Measurements from ENCODE around the gene CRIP3.
"Not testable (repeated sequence)": the region's sequence is repeated elsewhere in the genome, so short reads cannot be mapped to it uniquely, and the experiment has no call there.

CRIP3 gene

DNA sequence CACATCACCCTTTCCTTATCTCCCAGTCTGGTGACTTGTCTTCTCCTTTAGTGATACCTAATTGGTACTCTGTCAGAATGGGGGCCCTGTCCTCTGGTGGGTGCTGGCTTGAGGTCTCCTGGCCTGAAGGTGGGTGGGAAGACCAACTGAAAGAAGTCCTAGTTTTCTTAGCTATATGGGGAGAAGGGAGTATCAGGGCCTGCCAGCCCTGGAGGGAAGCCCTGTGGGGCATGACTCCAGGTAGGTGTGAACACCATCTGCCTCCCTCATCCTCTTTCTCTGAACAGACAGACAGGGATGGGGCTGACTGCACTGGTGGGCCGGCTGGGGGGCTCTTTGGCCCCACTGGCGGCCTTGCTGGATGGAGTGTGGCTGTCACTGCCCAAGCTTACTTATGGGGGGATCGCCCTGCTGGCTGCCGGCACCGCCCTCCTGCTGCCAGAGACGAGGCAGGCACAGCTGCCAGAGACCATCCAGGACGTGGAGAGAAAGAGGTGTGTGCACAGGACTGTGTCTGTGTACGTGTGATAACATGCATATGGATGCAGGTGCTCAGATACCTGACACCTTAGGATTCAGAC is 4.8 kb downstream of the CRIP3 start:
- TF ChIP-seq EZH2phosphoT487 (conservative IDR thresholded peaks at IDR 0.05; ENCODE audit: low read length): no peak
- TF ChIP-seq, protein P1, sequence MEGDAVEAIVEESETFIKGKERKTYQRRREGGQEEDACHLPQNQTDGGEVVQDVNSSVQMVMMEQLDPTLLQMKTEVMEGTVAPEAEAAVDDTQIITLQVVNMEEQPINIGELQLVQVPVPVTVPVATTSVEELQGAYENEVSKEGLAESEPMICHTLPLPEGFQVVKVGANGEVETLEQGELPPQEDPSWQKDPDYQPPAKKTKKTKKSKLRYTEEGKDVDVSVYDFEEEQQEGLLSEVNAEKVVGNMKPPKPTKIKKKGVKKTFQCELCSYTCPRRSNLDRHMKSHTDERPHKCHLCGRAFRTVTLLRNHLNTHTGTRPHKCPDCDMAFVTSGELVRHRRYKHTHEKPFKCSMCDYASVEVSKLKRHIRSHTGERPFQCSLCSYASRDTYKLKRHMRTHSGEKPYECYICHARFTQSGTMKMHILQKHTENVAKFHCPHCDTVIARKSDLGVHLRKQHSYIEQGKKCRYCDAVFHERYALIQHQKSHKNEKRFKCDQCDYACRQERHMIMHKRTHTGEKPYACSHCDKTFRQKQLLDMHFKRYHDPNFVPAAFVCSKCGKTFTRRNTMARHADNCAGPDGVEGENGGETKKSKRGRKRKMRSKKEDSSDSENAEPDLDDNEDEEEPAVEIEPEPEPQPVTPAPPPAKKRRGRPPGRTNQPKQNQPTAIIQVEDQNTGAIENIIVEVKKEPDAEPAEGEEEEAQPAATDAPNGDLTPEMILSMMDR (IDR thresholded peaks at IDR 0.05; ENCODE audit: insufficient read depth, low read length, poor library complexity, severe bottlenecking): no peak
- H3K4me2 ChIP-seq (ENCODE audit: low read depth, low read length, poor library complexity, severe bottlenecking): no peak overlapping the region
- no peaks in the 10 kb centered on the region for H4K20me1 ChIP-seq (ENCODE audit: low read depth, low read length)
- no peak overlapping the region for H3K4me3 ChIP-seq (ENCODE audit: insufficient read depth, low read length, poor library complexity, severe bottlenecking)
- no peaks in the 10 kb centered on the region for H3K9me3 ChIP-seq (ENCODE audit: insufficient read depth, low read length)
- no peaks in the 10 kb centered on the region for H3F3A ChIP-seq (ENCODE audit: insufficient read depth)
- no peaks in the 10 kb centered on the region for H3K36me3 ChIP-seq (ENCODE audit: low read length)
- no peak overlapping the region for H2AFZ ChIP-seq (ENCODE audit: low read depth, low read length, severe bottlenecking)
- H3K9ac ChIP-seq (ENCODE audit: low read length): no peak overlapping the region
- H3K27me3 ChIP-seq (ENCODE audit: low read length): no peaks in the 10 kb centered on the region
- H3K9me2 ChIP-seq (replicated peaks; ENCODE audit: insufficient read depth, low read length): no peaks in the 10 kb centered on the region
- H3K27ac ChIP-seq (ENCODE audit: low read depth, low read length): no peak overlapping the region
- no peaks in the 10 kb centered on the region for H3K79me2 ChIP-seq (ENCODE audit: insufficient read depth, low read length)

DNA sequence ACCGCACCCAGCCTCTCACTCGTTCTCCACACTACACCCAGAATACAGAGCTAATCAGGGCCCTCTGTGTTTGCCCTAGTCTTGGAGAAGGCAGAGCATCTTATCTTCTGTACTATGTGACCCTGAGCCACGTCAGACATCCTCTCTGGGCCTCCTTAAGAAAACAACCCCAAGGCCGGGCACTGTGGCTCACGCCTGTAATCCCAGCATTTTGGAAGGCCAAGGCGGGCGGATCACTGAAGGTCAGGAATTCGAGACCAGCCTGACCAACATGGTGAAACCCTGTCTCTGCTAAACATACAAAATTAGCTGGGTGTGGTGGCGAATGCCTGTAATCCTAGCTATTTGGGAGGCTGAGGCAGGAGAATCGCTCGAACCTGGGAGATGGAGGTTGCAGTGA is 5.6 kb downstream of the CRIP3 start:
- H3K4me2 ChIP-seq (ENCODE audit: low read depth, low read length, poor library complexity, severe bottlenecking): not testable (repeated sequence)

DNA sequence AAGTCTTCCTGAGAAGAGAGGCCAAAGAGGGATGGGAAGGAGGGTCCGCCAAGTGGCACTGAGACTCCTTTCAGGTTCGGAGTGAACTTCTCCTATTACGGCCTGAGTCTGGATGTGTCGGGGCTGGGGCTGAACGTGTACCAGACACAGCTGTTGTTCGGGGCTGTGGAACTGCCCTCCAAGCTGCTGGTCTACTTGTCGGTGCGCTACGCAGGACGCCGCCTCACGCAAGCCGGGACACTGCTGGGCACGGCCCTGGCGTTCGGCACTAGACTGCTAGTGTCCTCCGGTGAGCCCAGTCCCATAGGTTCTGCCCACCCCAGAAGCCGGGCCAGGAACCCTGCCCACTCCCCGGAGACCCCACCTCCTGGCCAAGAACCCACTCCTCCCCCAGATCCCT is 6.5 kb downstream of the CRIP3 start:
- Histone ChIP-seq H3K4me3 (ENCODE audit: insufficient read depth, low read length, poor library complexity, severe bottlenecking) (no peak overlapping the region), H4K20me1 (ENCODE audit: low read depth, low read length) (no peaks in the 10 kb centered on the region), H3F3A (ENCODE audit: insufficient read depth) (no peaks in the 10 kb centered on the region), H3K79me2 (ENCODE audit: insufficient read depth, low read length) (no peaks in the 10 kb centered on the region), H3K27me3 (ENCODE audit: low read length) (no peaks in the 10 kb centered on the region), H3K9me2 (replicated peaks; ENCODE audit: insufficient read depth, low read length) (no peaks in the 10 kb centered on the region), H3K9me3 (ENCODE audit: insufficient read depth, low read length) (no peaks in the 10 kb centered on the region), H3K9ac (ENCODE audit: low read length) (no peak overlapping the region), H3K4me2 (ENCODE audit: low read depth, low read length, poor library complexity, severe bottlenecking) (no peak overlapping the region), H3K27ac (ENCODE audit: low read depth, low read length) (no peak overlapping the region), H3K36me3 (ENCODE audit: low read length) (no peaks in the 10 kb centered on the region), H2AFZ (ENCODE audit: low read depth, low read length, severe bottlenecking) (no peak overlapping the region)
- TF ChIP-seq EZH2phosphoT487 (conservative IDR thresholded peaks at IDR 0.05; ENCODE audit: low read length): no peak
- TF ChIP-seq, protein P1 (IDR thresholded peaks at IDR 0.05; ENCODE audit: insufficient read depth, low read length, poor library complexity, severe bottlenecking): no peak

More for the DNA sequence above, 5.6 kb downstream of the CRIP3 start:
- not testable (repeated sequence) for H3K9ac ChIP-seq (ENCODE audit: low read length); H3K9me2 ChIP-seq (replicated peaks; ENCODE audit: insufficient read depth, low read length); H3K79me2 ChIP-seq (ENCODE audit: insufficient read depth, low read length); H3K9me3 ChIP-seq (ENCODE audit: insufficient read depth, low read length); H3K4me3 ChIP-seq (ENCODE audit: insufficient read depth, low read length, poor library complexity, severe bottlenecking); H4K20me1 ChIP-seq (ENCODE audit: low read depth, low read length); H3K27ac ChIP-seq (ENCODE audit: low read depth, low read length); H3K27me3 ChIP-seq (ENCODE audit: low read length); H2AFZ ChIP-seq (ENCODE audit: low read depth, low read length, severe bottlenecking); H3K36me3 ChIP-seq (ENCODE audit: low read length); H3F3A ChIP-seq (ENCODE audit: insufficient read depth)

GRCh38 chr6:43301081-43301870 is 7.3 kb downstream of the CRIP3 start:
- H3K27ac ChIP-seq (ENCODE audit: low read depth, low read length): no peak overlapping the region
- H3K79me2 ChIP-seq (ENCODE audit: insufficient read depth, low read length): no peaks in the 10 kb centered on the region
- no peak overlapping the region for H3K9ac ChIP-seq (ENCODE audit: low read length)
- H4K20me1 ChIP-seq (ENCODE audit: low read depth, low read length): no peaks in the 10 kb centered on the region
- no peaks in the 10 kb centered on the region for H3K27me3 ChIP-seq (ENCODE audit: low read length)
- H3F3A ChIP-seq (ENCODE audit: insufficient read depth): no peaks in the 10 kb centered on the region
- H3K36me3 ChIP-seq (ENCODE audit: low read length): no peaks in the 10 kb centered on the region
- H3K4me2 ChIP-seq (ENCODE audit: low read depth, low read length, poor library complexity, severe bottlenecking): no peak overlapping the region
- TF ChIP-seq, protein P1 (IDR thresholded peaks at IDR 0.05; ENCODE audit: insufficient read depth, low read length, poor library complexity, severe bottlenecking): no peak
- no peak overlapping the region for H3K4me3 ChIP-seq (ENCODE audit: insufficient read depth, low read length, poor library complexity, severe bottlenecking)
- H3K9me3 ChIP-seq (ENCODE audit: insufficient read depth, low read length): no peaks in the 10 kb centered on the region
- no peaks in the 10 kb centered on the region for H3K9me2 ChIP-seq (replicated peaks; ENCODE audit: insufficient read depth, low read length)
- H2AFZ ChIP-seq (ENCODE audit: low read depth, low read length, severe bottlenecking): no peak overlapping the region

All from SU-DHL-6 (cell line).